Daoy (cell line): ENCODE results near the gene DCAF4. TPM values are rescaled to one million over a fixed set of nuclear protein-coding genes. Genes with fewer than 3 reads are reported as not detected.

ENCODE experiments used
- DNase-seq: peaks from one replicate; pipeline ENCODE4 v3.0.0-alpha.2; 2015; ENCODE audit warnings: low read depth
- total RNA-seq: library from RNA; depleted of rRNA; stranded (reverse); fragments of >200 nt; shearing (Covaris generic); gene quantifications from 2 replicates; pipeline ENCODE4 v1.2.3, GENCODE V29; 2014; rRNA removed

Gene DCAF4, protein sequence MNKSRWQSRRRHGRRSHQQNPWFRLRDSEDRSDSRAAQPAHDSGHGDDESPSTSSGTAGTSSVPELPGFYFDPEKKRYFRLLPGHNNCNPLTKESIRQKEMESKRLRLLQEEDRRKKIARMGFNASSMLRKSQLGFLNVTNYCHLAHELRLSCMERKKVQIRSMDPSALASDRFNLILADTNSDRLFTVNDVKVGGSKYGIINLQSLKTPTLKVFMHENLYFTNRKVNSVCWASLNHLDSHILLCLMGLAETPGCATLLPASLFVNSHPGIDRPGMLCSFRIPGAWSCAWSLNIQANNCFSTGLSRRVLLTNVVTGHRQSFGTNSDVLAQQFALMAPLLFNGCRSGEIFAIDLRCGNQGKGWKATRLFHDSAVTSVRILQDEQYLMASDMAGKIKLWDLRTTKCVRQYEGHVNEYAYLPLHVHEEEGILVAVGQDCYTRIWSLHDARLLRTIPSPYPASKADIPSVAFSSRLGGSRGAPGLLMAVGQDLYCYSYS
- 19.8 and 33.4 TPM in 2 replicates for total RNA-seq

DNA sequence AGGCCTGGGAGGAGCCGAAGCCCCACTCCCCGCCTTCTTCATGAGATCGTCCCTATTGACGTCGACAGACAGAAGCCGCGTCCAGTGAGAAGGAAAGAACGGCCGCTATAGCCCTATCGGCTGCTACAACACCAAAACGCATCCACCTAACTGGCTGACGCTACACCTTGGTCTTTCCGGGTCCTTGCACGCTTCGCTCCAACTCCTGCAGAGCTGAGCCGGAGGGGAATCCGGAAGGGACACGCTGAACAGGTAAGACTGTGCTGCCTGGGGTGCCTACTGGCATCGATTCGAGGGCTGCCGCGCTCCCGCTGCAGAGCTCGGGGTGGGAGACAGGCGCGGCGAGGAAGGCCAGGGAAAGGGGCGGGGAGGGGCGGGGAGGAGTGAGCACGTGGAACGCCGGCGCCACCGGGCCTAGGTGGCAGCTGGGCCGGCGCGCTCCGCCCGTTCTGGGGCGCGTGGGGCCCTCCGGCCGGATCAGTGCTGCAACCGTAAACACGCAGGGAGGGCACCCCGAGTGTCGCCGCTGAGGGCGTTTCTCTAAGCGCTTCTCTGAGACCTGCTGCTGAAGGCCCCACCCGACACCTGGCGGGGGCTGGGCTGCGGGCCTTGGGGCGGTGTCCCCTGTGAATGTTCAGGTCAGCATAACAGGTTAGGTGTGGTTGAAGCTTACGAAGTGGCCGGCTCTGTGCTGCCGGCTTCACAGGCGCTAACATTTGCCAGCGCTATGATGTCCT, at the start of gene DCAF4:
Gene DCAF4 (plus strand): TSS at position 173 of the 737 bp plus-strand sequence. CDS start 11,515 bp downstream, outside the sequence.
- DNase-seq: peak; percentile 99

GRCh38 chr14:72876710-72877063, 49.6 kb upstream of the DCAF4 start:
- DNase-seq: no peak

GRCh38 chr14:72878746-72879145, 47.5 kb upstream of the DCAF4 start:
- DNase-seq: no peak

- DNase-seq: no peak
Measured at GRCh38 chr14:72879431-72879830, 46.8 kb upstream of the DCAF4 start.

DNA sequence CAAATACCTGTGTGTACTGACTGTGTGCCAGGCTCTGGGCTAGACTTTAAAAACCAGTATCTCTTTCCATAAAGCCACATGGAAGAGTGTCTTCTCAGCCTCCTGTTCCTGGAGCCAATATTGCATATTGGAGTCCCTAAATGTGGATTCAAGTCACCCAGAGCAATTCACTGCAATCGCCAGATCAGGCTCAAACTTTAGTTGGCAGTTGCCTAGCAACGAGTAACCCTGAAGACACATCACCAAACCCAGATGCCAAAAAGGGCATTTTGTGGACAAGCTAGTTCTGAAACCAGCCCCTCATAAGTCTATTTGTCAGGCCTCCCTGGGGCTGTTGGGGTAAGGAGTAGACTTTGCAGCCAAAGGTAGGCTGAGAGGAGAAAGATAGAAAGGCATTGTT, 46.1 kb upstream of the DCAF4 start:
- DNase-seq: no peak

- DNase-seq: no peak
Measured at GRCh38 chr14:72880820-72881219, 45.4 kb upstream of the DCAF4 start.

- DNase-seq: no peak
Measured at GRCh38 chr14:72881543-72881942, 44.7 kb upstream of the DCAF4 start.

DNA sequence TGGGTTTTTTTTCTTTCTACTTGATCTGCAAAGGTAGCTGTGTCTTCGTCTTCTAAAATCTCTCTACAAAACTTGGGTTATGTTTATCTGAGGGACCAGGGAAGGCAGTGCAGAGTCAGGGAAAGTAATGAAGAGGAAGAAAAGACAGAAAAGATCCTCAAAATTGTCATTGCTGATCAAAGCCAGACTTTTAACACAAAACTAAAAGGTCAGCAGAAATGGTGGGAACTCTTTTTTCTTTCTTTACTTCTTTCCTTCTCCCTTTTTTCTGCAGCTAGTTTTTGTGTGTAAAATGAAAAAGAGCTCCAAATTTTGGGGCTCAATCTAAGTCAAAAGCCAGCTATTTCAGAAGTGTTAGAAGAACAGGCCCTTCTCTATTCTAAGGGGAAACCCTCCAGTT, 44.2 kb upstream of the DCAF4 start:
- DNase-seq: no peak

- no peak for DNase-seq
Measured at GRCh38 chr14:72882463-72882862, 43.8 kb upstream of the DCAF4 start.

DNA sequence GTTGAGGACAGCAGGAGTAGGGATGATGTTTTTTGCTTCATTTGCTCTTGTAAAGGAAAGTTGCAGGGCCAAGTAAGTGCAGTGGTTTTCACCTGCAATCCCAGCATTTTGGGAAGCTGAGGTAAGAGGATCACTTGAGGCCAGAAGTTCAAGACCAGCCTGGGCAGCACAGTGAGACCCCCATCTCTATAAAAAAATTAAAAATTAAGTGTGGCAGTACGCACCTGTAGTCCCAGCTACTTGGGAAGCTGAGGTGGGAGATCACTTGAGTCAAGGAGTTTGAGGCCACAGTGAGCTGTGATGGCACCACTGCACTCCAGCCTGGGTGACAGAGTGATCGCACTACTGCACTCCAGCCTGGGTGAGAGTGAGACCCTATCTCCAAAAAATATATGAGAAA, 43.2 kb upstream of the DCAF4 start:
- DNase-seq: no peak

- DNase-seq: peak; percentile 73
Measured at GRCh38 chr14:72883961-72884360, 42.3 kb upstream of the DCAF4 start.

GRCh38 chr14:72884386-72884785, 41.9 kb upstream of the DCAF4 start:
- no peak for DNase-seq

GRCh38 chr14:72887514-72887913, 38.8 kb upstream of the DCAF4 start:
- DNase-seq: no peak

- no peak for DNase-seq
Measured at GRCh38 chr14:72888192-72888591, 38.1 kb upstream of the DCAF4 start.

GRCh38 chr14:72888636-72889201, 37.5 kb upstream of the DCAF4 start:
- no peak for DNase-seq

- no peak for DNase-seq
Measured at GRCh38 chr14:72889366-72889765, 36.9 kb upstream of the DCAF4 start.

DNA sequence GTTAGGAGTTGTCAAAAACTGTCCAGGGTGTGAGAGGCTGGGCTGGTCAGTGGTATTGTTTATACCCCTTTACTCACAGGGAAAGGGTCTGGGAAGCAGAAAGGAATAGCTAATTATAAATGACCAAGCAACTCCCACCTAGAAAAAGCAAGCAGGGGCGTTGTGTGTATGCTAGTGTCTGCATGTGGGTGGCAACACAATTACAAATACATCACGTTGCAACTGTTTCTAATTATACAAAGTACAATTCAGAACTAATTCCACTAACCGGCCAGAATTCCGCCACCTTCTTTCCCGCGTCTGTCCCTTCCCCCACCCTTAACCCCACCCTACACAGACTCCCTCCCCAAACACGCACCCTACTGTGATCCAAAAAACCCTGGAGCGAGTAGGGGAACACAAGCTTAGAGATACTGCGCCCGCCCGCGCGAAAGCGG, 34.6 kb upstream of the DCAF4 start:
- no peak for DNase-seq

DNA sequence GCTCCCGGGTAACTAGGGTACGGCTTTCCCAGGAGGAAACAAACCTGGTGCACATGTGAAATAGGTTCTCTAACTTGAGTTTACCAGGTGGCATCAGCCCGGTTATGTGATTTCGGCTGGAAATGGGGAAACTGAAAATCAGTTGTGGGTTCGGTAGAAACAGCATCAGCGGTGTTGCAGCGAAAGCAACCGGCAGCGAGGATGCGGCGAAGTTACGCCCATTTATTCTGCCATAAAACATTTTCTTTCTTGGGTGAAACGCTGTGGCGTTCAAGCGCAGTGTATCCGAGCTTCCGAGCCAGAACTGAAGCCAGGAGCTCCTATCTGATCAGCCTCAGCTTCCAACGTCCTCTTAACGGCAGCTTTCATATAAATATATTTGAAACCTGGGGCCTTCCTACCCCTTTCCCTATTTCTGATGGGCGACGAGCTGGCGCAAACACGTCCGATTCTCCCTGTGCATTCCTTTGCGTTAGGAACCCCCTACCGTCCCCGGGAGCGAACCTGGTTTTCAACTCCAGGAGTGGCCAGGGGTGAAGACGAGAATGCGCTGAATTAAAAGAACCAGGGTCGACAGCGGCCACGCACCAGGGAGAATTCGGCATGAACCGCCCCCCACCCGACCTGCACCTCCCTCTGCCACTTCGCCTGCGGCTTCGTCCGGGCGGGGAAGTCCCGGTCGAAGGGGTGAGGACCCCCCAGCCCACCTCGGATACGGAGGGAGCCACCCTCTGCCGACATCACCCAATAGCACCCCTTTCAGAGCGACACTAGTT, 34.0 kb upstream of the DCAF4 start:
- DNase-seq: peak; percentile 59

GRCh38 chr14:72892879-72893635, 33.2 kb upstream of the DCAF4 start:
- peak; percentile 58 for DNase-seq

DNA sequence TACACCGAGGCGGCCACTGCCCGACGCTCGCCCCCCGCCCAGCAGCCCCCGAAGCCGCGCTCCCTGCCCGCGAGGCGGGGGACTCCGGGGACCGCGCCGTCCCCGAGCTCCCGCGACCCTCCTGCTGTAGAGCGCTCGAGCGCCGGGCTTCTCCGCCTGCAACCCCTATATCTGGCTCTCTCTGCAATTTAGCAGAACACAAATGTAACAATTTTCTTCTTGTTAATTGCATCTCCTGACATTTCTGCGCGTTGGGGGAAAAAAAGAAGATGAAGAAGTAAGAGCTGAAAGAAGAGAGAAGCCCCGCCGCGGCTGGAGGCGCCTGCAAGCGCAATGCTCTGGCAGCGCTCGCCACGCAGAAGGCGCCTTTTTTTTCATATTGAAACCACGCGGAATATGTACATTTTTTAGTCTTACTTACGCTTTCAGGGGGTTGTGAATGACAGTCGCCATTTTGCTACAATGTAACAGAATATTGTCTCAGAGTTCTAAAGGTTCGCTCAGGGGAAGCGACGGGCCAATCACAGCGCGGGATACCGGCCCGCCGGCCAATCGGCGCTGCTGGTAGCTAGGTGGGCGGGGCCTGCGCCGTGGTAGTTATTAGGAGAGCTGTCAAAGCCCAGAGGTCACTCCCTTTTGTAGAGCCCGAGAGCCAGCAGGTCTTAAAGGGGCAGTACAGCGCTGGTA, 32.5 kb upstream of the DCAF4 start, which contains the start of gene DPF3:
Gene DPF3 (minus strand): TSS at position 466 of the 687 bp plus-strand sequence. CDS start 13 bp downstream, at position 453.
- peak; percentile 99 for DNase-seq
